A549 (cell line): ENCODE data around the gene RAB37.

Source experiments
- EHMT2 ChIP-seq: fragments of 200-600 bp; sonication (generic); IDR thresholded peaks from 2 replicates; pipeline ENCODE4 v1.6.1; 2016; ENCODE audit warnings: antibody characterized with exemption, low read depth, mild to moderate bottlenecking, moderate library complexity
- POLR2A ChIP-seq: IDR thresholded peaks from 2 replicates; pipeline ENCODE4 v1.6.1; 2012; ENCODE audit warnings: mild to moderate bottlenecking, low read length
- TF ChIP-seq, protein P1 (sequence below): fragments of >200 bp; sonication (Bioruptor Twin); formaldehyde crosslinking; IDR thresholded peaks from 3 replicates; pipeline ENCODE4 v1.5.1; 2016
- TF ChIP-seq, protein P2 (sequence below): fragments of 250-450 bp; sonication (Bioruptor Pico); IDR thresholded peaks from 2 replicates; pipeline ENCODE4 v1.5.0; 2021; ENCODE audit warnings: mild to moderate bottlenecking, moderate library complexity, borderline replicate concordance

DNA sequence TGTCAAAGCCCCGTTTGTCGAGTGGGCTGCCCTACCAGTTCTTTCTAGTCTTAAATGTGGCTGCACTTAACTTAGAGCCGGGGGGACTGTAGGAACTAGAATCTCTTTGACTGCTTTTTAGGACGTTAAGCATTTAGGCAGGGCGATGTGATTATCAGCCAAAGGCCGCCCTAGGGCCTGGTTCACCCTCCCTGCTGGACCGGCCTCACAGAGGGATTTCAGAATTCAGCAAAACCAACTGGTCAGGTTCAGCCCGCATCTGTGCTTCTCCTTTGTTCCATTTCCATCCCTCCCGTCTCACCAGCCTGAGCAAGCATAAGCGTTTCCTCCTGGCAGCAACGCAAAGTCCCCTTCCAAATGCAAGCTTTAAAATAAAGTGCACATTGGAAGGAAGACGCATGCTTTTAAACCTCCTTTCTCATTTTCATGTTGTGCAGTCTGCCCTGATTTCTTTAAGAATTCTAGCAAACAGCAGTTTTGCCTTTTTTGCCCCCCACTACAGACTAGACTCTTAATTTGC is 55.6 kb downstream of the RAB37 start:
- TF ChIP-seq, protein P1, sequence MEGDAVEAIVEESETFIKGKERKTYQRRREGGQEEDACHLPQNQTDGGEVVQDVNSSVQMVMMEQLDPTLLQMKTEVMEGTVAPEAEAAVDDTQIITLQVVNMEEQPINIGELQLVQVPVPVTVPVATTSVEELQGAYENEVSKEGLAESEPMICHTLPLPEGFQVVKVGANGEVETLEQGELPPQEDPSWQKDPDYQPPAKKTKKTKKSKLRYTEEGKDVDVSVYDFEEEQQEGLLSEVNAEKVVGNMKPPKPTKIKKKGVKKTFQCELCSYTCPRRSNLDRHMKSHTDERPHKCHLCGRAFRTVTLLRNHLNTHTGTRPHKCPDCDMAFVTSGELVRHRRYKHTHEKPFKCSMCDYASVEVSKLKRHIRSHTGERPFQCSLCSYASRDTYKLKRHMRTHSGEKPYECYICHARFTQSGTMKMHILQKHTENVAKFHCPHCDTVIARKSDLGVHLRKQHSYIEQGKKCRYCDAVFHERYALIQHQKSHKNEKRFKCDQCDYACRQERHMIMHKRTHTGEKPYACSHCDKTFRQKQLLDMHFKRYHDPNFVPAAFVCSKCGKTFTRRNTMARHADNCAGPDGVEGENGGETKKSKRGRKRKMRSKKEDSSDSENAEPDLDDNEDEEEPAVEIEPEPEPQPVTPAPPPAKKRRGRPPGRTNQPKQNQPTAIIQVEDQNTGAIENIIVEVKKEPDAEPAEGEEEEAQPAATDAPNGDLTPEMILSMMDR, result no peak
- no peak for TF ChIP-seq POLR2A
- TF ChIP-seq, protein P2, sequence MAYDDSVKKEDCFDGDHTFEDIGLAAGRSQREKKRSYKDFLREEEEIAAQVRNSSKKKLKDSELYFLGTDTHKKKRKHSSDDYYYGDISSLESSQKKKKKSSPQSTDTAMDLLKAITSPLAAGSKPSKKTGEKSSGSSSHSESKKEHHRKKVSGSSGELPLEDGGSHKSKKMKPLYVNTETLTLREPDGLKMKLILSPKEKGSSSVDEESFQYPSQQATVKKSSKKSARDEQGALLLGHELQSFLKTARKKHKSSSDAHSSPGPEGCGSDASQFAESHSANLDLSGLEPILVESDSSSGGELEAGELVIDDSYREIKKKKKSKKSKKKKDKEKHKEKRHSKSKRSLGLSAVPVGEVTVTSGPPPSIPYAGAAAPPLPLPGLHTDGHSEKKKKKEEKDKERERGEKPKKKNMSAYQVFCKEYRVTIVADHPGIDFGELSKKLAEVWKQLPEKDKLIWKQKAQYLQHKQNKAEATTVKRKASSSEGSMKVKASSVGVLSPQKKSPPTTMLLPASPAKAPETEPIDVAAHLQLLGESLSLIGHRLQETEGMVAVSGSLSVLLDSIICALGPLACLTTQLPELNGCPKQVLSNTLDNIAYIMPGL (CRISPR knock-in tag), result no peak
- no peak for TF ChIP-seq EHMT2
